ENCODE data around the gene OR51G1.

Gene OR51G1

DNA sequence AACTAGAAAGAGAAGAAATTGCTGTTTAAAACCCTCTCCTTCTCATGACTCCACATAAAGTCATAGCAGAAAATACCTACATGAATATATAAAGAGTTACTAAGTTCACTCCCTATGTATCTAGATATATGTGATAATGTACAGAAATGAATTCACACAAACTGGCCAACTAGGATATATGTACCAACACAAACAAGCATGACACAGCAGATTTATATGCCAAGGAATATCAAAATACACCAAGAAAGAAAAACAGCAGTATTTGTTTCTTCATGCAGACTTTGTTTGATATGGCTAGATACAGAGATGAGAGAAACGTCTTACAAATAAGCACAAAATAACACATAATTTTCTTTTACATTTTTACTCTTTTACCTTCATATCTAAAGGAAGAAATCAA, 1.8 kb downstream of the OR51G1 start:
- no peaks in the 10 kb centered on the region for H3K9me3 ChIP-seq (ENCODE audit: low read depth, low read length)
- no peak overlapping the region for H3K4me3 ChIP-seq
- H3K27ac ChIP-seq = no peak overlapping the region
- no peak overlapping the region for H3K9ac ChIP-seq (ENCODE audit: insufficient read length)
- H3K36me3 ChIP-seq (ENCODE audit: insufficient read depth, low read length) = no peaks in the 10 kb centered on the region
- TF ChIP-seq FOXP2 (optimal IDR thresholded peaks at IDR 0.05; ENCODE audit: control extremely low read depth, extremely low read length, insufficient read depth) (no peak), EZH2 (IDR thresholded peaks at IDR 0.05) (no peak), POLR2AphosphoS5 (IDR thresholded peaks at IDR 0.05; ENCODE audit: borderline replicate concordance, low read depth, low read length) (no peak)
- no peak for DNase-seq (ENCODE audit: low read depth, low spot score)

- Histone ChIP-seq H3K4me3 (no peak overlapping the region), H3K36me3 (ENCODE audit: insufficient read depth, low read length) (no peaks in the 10 kb centered on the region), H3K9ac (ENCODE audit: insufficient read length) (no peak overlapping the region), H3K27ac (no peak overlapping the region), H3K9me3 (ENCODE audit: low read depth, low read length) (no peaks in the 10 kb centered on the region)
- no peak for DNase-seq (ENCODE audit: low read depth, low spot score)
- TF ChIP-seq FOXP2 (optimal IDR thresholded peaks at IDR 0.05; ENCODE audit: control extremely low read depth, extremely low read length, insufficient read depth) (no peak), EZH2 (IDR thresholded peaks at IDR 0.05) (no peak), POLR2AphosphoS5 (IDR thresholded peaks at IDR 0.05; ENCODE audit: borderline replicate concordance, low read depth, low read length) (no peak)
Measured at GRCh38 chr11:4921796-4922195, 2.3 kb downstream of the OR51G1 start.

DNA sequence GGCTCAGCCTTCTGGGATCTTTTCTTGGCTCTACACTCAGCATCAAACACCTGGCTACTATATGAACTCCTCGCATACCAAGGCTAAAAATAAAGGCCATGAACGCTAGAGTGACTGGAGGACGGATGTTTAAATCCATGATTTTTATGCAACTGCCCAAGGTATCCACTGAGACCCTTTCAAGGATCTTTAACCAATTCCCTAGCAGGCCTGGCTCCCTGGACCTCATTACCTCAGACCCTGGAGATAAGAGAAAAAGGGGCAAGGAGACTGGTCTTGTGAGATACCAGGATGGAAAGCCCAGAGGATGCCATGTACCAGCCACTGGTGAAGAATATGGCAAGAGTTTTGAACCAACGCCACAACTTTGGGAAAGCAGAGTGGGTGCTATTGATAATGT, 4.9 kb downstream of the OR51G1 start, which contains the start of gene OR51G2:
Gene OR51G2 (minus strand): TSS at position 101 of the 400 bp plus-strand sequence. CDS start 3,687 bp downstream, outside the sequence.
- no peak for DNase-seq (ENCODE audit: low read depth, low spot score)
- Histone ChIP-seq H3K4me3 (no peak within 1 kb of the TSS), H3K9ac (ENCODE audit: insufficient read length) (no peak within 1 kb of the TSS), H3K27ac (no peak within 1 kb of the TSS), H3K36me3 (ENCODE audit: insufficient read depth, low read length) (no peaks in the 10 kb centered on the region), H3K9me3 (ENCODE audit: low read depth, low read length) (no peaks in the 10 kb centered on the region)
- no peak for TF ChIP-seq FOXP2 (optimal IDR thresholded peaks at IDR 0.05; ENCODE audit: control extremely low read depth, extremely low read length, insufficient read depth)
- no peak for TF ChIP-seq POLR2AphosphoS5 (IDR thresholded peaks at IDR 0.05; ENCODE audit: borderline replicate concordance, low read depth, low read length)
- no peak for TF ChIP-seq EZH2 (IDR thresholded peaks at IDR 0.05)

DNA sequence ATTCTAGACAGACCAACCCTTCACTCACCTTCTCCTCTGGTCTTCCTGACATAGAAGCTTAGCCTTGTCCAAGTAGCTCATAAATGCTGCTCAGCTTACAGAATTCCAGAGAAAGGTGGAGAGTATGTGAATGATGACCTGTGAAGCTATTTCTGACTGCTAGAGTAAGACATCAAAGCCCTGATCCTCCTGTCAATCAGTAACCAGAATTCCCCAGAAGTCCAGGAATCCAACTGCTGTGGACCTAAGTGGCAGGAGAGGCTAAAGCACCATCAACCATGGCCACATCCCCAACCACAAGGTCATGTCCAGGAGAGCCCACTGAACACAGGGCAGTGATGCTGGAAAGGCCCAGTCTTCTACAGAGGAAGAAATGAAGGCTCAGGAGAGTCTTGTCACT, 7.6 kb downstream of the OR51G1 start:
- Histone ChIP-seq H3K27ac (no peak overlapping the region), H3K36me3 (ENCODE audit: insufficient read depth, low read length) (no peaks in the 10 kb centered on the region), H3K9me3 (ENCODE audit: low read depth, low read length) (no peaks in the 10 kb centered on the region), H3K4me3 (no peak overlapping the region), H3K9ac (ENCODE audit: insufficient read length) (no peak overlapping the region)
- DNase-seq (ENCODE audit: low read depth, low spot score) = no peak
- no peak for TF ChIP-seq POLR2AphosphoS5 (IDR thresholded peaks at IDR 0.05; ENCODE audit: borderline replicate concordance, low read depth, low read length)
- TF ChIP-seq EZH2 (IDR thresholded peaks at IDR 0.05) = no peak
- TF ChIP-seq FOXP2 (optimal IDR thresholded peaks at IDR 0.05; ENCODE audit: control extremely low read depth, extremely low read length, insufficient read depth) = no peak

DNA sequence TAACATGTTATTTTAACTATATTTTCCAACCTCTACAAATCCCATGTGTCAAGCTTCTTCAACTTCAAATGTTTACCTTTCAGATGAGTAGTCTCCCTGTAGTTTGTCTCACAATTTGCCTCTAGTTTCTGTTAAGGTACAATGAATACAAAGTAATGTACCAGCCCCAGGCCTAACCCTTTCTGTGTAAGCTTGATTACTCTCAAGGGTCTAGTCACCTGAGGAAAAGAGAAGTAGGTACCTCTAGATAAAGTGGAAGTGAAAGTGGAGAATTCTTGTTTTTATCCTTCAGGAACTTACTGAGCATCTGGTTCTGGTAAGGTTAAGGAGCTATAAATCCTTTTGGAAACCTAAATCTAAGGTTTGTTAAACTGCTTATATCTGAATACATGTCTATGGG, 20.7 kb downstream of the OR51G1 start, which contains the start of gene OR51A7:
Gene OR51A7 (plus strand): TSS at position 300 of the 400 bp plus-strand sequence. CDS start 3,587 bp downstream, outside the sequence.
- no peak for DNase-seq (ENCODE audit: low read depth, low spot score)
- TF ChIP-seq FOXP2 (optimal IDR thresholded peaks at IDR 0.05; ENCODE audit: control extremely low read depth, extremely low read length, insufficient read depth) = no peak
- no peak for TF ChIP-seq EZH2 (IDR thresholded peaks at IDR 0.05)
- no peak for TF ChIP-seq POLR2AphosphoS5 (IDR thresholded peaks at IDR 0.05; ENCODE audit: borderline replicate concordance, low read depth, low read length)

DNA sequence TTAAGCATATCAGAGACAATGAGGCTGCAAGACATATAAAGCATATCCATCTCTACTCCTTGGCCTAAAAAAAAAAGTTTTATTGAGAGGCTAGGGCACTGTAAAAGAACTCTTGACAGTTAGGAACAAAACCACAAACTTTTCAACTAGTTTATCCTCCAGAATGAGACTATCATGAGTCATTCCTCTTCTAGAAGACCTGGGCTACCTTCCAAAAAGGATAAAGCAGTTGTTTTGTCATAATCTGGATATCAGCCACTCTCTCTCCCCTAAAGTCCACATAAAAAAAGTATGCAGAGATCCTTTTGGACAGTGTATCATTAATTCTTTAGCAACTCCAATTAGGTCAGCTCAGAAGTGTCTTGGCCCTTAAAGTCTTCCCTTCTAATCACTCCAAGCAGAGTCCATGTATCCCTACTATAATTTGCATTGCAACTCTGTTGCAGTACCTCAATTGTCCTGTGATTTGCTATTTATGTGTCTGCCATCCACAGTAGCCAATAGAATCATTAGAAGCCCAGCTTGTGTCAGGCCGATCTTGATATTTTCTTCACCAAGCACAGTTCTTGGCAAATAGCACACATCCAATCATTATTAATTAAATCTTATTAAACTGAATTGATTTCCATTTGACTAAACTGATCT, 32.0 kb downstream of the OR51G1 start:
- no peak for DNase-seq (ENCODE audit: low read depth, low spot score)
- Histone ChIP-seq H3K4me3 (no peak overlapping the region), H3K9ac (ENCODE audit: insufficient read length) (no peak overlapping the region), H3K27ac (no peak overlapping the region), H3K36me3 (ENCODE audit: insufficient read depth, low read length) (no peaks in the 10 kb centered on the region), H3K9me3 (ENCODE audit: low read depth, low read length) (no peaks in the 10 kb centered on the region)
- no peak for TF ChIP-seq POLR2AphosphoS5 (IDR thresholded peaks at IDR 0.05; ENCODE audit: borderline replicate concordance, low read depth, low read length)
- no peak for TF ChIP-seq EZH2 (IDR thresholded peaks at IDR 0.05)
- no peak for TF ChIP-seq FOXP2 (optimal IDR thresholded peaks at IDR 0.05; ENCODE audit: control extremely low read depth, extremely low read length, insufficient read depth)

More for the DNA sequence above, 20.7 kb downstream of the OR51G1 start, which contains the start of gene OR51A7:
- Histone ChIP-seq H3K27ac (no peak within 1 kb of the TSS), H3K4me3 (no peak within 1 kb of the TSS), H3K36me3 (ENCODE audit: insufficient read depth, low read length) (no peaks in the 10 kb centered on the region), H3K9me3 (ENCODE audit: low read depth, low read length) (no peaks in the 10 kb centered on the region), H3K9ac (ENCODE audit: insufficient read length) (no peak within 1 kb of the TSS)

GRCh38 chr11:4890279-4890678, 33.9 kb downstream of the OR51G1 start:
- no peaks in the 10 kb centered on the region for H3K36me3 ChIP-seq (ENCODE audit: insufficient read depth, low read length)
- no peak overlapping the region for H3K9ac ChIP-seq (ENCODE audit: insufficient read length)
- no peak for TF ChIP-seq POLR2AphosphoS5 (IDR thresholded peaks at IDR 0.05; ENCODE audit: borderline replicate concordance, low read depth, low read length)
- TF ChIP-seq FOXP2 (optimal IDR thresholded peaks at IDR 0.05; ENCODE audit: control extremely low read depth, extremely low read length, insufficient read depth) = no peak
- no peak for TF ChIP-seq EZH2 (IDR thresholded peaks at IDR 0.05)
- H3K27ac ChIP-seq = no peak overlapping the region
- DNase-seq (ENCODE audit: low read depth, low spot score) = no peak
- no peaks in the 10 kb centered on the region for H3K9me3 ChIP-seq (ENCODE audit: low read depth, low read length)
- no peak overlapping the region for H3K4me3 ChIP-seq

DNA sequence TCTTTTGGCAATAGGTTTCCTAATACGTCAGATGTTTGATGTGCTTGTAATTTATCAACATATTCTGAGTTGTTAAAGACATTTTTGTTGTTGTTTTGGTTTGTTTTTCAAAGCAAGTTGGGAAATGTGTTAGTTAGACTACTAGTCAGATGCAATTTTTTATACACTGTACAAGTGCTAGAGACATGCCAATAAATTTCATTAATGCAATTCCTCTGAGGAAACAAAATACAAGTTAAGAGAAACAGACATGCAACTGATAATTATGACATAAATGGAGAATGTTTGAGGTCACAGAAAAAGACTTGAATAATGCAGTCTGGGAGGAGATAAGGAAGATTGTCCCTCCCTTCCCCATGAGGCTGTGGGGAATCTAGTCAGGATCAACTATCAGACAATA, 36.5 kb downstream of the OR51G1 start:
- no peaks in the 10 kb centered on the region for H3K9me3 ChIP-seq (ENCODE audit: low read depth, low read length)
- H3K36me3 ChIP-seq (ENCODE audit: insufficient read depth, low read length) = no peaks in the 10 kb centered on the region
- H3K4me3 ChIP-seq = no peak overlapping the region
- DNase-seq (ENCODE audit: low read depth, low spot score) = no peak
- H3K27ac ChIP-seq = no peak overlapping the region
- no peak overlapping the region for H3K9ac ChIP-seq (ENCODE audit: insufficient read length)
- no peak for TF ChIP-seq FOXP2 (optimal IDR thresholded peaks at IDR 0.05; ENCODE audit: control extremely low read depth, extremely low read length, insufficient read depth)

DNA sequence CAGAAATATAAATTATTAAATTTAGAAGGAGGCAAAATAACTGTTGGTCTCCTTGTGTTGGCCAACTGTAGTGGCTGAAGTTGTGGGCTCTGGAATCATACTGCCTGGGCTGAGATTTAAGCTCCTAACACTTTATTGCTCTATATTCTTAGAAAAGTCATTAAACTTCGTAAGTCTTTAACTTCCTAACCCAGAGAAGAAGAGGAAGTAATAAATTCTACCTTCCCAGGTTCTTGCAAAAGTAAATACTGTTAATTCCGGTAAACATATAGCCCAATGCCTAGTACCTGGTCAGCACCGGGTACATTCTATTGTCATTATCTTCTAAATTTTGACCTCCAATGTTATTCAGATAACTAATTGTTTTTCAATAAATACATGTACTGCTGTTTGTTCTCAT, 38.0 kb downstream of the OR51G1 start:
- H3K36me3 ChIP-seq (ENCODE audit: insufficient read depth, low read length) = no peaks in the 10 kb centered on the region
- no peak for DNase-seq (ENCODE audit: low read depth, low spot score)
- H3K9me3 ChIP-seq (ENCODE audit: low read depth, low read length) = no peaks in the 10 kb centered on the region
- H3K4me3 ChIP-seq = no peak overlapping the region
- H3K9ac ChIP-seq (ENCODE audit: insufficient read length) = no peak overlapping the region
- TF ChIP-seq POLR2AphosphoS5 (IDR thresholded peaks at IDR 0.05; ENCODE audit: borderline replicate concordance, low read depth, low read length) (no peak), FOXP2 (optimal IDR thresholded peaks at IDR 0.05; ENCODE audit: control extremely low read depth, extremely low read length, insufficient read depth) (no peak), EZH2 (IDR thresholded peaks at IDR 0.05) (no peak)
- H3K27ac ChIP-seq = no peak overlapping the region
